ENCODE measurements around the gene RBM3.

The RBM3 gene

GRCh38 chrX:48589482-48590162 is 15.3 kb downstream of the RBM3 start:
- H3K79me2 ChIP-seq (ENCODE audit: insufficient read depth, low read length) = no peaks in the 10 kb centered on the region
- no peaks in the 10 kb centered on the region for H3K9me3 ChIP-seq (ENCODE audit: insufficient read depth, low read length, severe bottlenecking)

GRCh38 chrX:48590203-48591103 is 16.2 kb downstream of the RBM3 start:
- TF ChIP-seq CTCF (IDR thresholded peaks at IDR 0.05; ENCODE audit: borderline replicate concordance, extremely low read depth, low read length, poor library complexity, severe bottlenecking) = no peak
- TF ChIP-seq EZH2 (IDR thresholded peaks at IDR 0.05; ENCODE audit: borderline replicate concordance, low read depth, low read length, severe bottlenecking) = no peak
- Histone ChIP-seq H2AFZ (ENCODE audit: low read depth, low read length) (no peak overlapping the region), H3K4me2 (ENCODE audit: insufficient read depth, low read length) (no peak overlapping the region), H3K27me3 (ENCODE audit: insufficient read depth, low read length, poor library complexity) (no peaks in the 10 kb centered on the region), H3K79me2 (ENCODE audit: insufficient read depth, low read length) (no peaks in the 10 kb centered on the region), H3K9me3 (ENCODE audit: insufficient read depth, low read length, severe bottlenecking) (no peaks in the 10 kb centered on the region), H3K9ac (ENCODE audit: low read depth, low read length) (no peak overlapping the region), H3K4me1 (ENCODE audit: insufficient read depth, low read length) (no peaks in the 10 kb centered on the region), H3K27ac (ENCODE audit: low read length) (no peak overlapping the region), H4K20me1 (ENCODE audit: insufficient read depth, low read length) (no peaks in the 10 kb centered on the region), H3K36me3 (ENCODE audit: insufficient read depth, low read length) (no peaks in the 10 kb centered on the region), H3K4me3 (ENCODE audit: low read depth in 1 of 2, low read length in 2 of 2) (no peak overlapping the region)
- DNase-seq = no peak
- ATAC-seq (ENCODE audit: insufficient read depth, low read depth) = no peak

More at GRCh38 chrX:48589482-48590162, 15.3 kb downstream of the RBM3 start:
- no peak for DNase-seq
- no peak overlapping the region for H3K4me3 ChIP-seq (ENCODE audit: low read depth in 1 of 2, low read length in 2 of 2)
- no peak overlapping the region for H3K9ac ChIP-seq (ENCODE audit: low read depth, low read length)
- no peak overlapping the region for H2AFZ ChIP-seq (ENCODE audit: low read depth, low read length)
- no peaks in the 10 kb centered on the region for H3K4me1 ChIP-seq (ENCODE audit: insufficient read depth, low read length)
- no peak for TF ChIP-seq CTCF (IDR thresholded peaks at IDR 0.05; ENCODE audit: borderline replicate concordance, extremely low read depth, low read length, poor library complexity, severe bottlenecking)
- TF ChIP-seq EZH2 (IDR thresholded peaks at IDR 0.05; ENCODE audit: borderline replicate concordance, low read depth, low read length, severe bottlenecking) = no peak
- no peaks in the 10 kb centered on the region for H3K27me3 ChIP-seq (ENCODE audit: insufficient read depth, low read length, poor library complexity)
- H3K27ac ChIP-seq (ENCODE audit: low read length) = no peak overlapping the region
- ATAC-seq (ENCODE audit: insufficient read depth, low read depth) = no peak
- H4K20me1 ChIP-seq (ENCODE audit: insufficient read depth, low read length) = no peaks in the 10 kb centered on the region
- H3K36me3 ChIP-seq (ENCODE audit: insufficient read depth, low read length) = no peaks in the 10 kb centered on the region
- H3K4me2 ChIP-seq (ENCODE audit: insufficient read depth, low read length) = no peak overlapping the region

GRCh38 chrX:48591255-48591791 is 17.0 kb downstream of the RBM3 start:
- Histone ChIP-seq H4K20me1 (ENCODE audit: insufficient read depth, low read length) (no peaks in the 10 kb centered on the region), H3K4me1 (ENCODE audit: insufficient read depth, low read length) (peaks cover 5% of the 10 kb centered on the region), H3K27ac (ENCODE audit: low read length) (no peak overlapping the region), H3K9me3 (ENCODE audit: insufficient read depth, low read length, severe bottlenecking) (no peaks in the 10 kb centered on the region), H3K27me3 (ENCODE audit: insufficient read depth, low read length, poor library complexity) (no peaks in the 10 kb centered on the region), H3K79me2 (ENCODE audit: insufficient read depth, low read length) (no peaks in the 10 kb centered on the region), H2AFZ (ENCODE audit: low read depth, low read length) (no peak overlapping the region), H3K36me3 (ENCODE audit: insufficient read depth, low read length) (no peaks in the 10 kb centered on the region), H3K4me3 (ENCODE audit: low read depth in 1 of 2, low read length in 2 of 2) (no peak overlapping the region), H3K4me2 (ENCODE audit: insufficient read depth, low read length) (no peak overlapping the region), H3K9ac (ENCODE audit: low read depth, low read length) (no peak overlapping the region)
- no peak for TF ChIP-seq CTCF (IDR thresholded peaks at IDR 0.05; ENCODE audit: borderline replicate concordance, extremely low read depth, low read length, poor library complexity, severe bottlenecking)
- TF ChIP-seq EZH2 (IDR thresholded peaks at IDR 0.05; ENCODE audit: borderline replicate concordance, low read depth, low read length, severe bottlenecking) = no peak
- no peak for DNase-seq
- no peak for ATAC-seq (ENCODE audit: insufficient read depth, low read depth)

Measured in DND-41 (cell line).